ENCODE measurements around the gene SKIC8.
A peak's percentile ranks its signal among the peaks of the same experiment; 100 is the strongest.

GRCh38 chr15:78242128-78242527 lies 57.3 kb downstream of the SKIC8 start:
- TF ChIP-seq EZH2phosphoT487 (IDR thresholded peaks at IDR 0.05; ENCODE audit: low read depth, severe bottlenecking, unreplicated experiment) (no peak), CTCF (IDR thresholded peaks at IDR 0.05; ENCODE audit: poor library complexity) (peak; percentile 52), EZH2 (IDR thresholded peaks at IDR 0.05; ENCODE audit: borderline replicate concordance) (no peak)

Measured in hepatocyte (in vitro differentiated cells).